Measurements from ENCODE around the gene FLNB.

FLNB gene

DNA sequence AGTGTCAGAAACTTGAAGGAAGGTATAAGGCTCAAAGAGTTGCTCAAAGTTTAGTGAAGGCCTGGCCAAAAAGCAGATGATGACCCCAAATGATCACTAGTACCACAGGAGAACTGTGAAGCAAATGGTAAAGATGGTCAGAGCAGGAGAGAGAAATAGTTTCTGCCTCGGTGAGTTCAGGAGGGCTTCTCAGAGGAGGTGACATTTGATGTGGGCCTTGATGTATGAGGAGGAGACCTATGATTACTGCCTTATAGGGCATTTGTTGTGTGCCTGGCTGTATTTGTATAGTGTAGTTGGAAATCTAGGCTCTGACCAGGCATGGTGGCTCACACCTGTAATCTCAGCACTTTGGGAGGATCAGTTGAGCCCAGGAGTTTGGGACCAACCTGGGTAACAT is 152.2 kb downstream of the FLNB start:
- no peaks in the 10 kb centered on the region for H4K20me1 ChIP-seq (ENCODE audit: insufficient read depth, low read length)
- no peaks in the 10 kb centered on the region for H3F3A ChIP-seq (ENCODE audit: insufficient read depth, low read length)
- H3K27me3 ChIP-seq (replicated peaks; ENCODE audit: insufficient read depth, low read length): no peaks in the 10 kb centered on the region
- DNase-seq: no peak
- H3K36me3 ChIP-seq (replicated peaks; ENCODE audit: insufficient read depth, low read length): no peaks in the 10 kb centered on the region
- H3K4me1 ChIP-seq (ENCODE audit: low read length): no peaks in the 10 kb centered on the region
- no peak overlapping the region for H3K4me3 ChIP-seq (ENCODE audit: low read length)
- no peaks in the 10 kb centered on the region for H3K79me2 ChIP-seq (ENCODE audit: low read length)
- H3K4me2 ChIP-seq (ENCODE audit: low read depth, low read length): no peak overlapping the region
- H2AFZ ChIP-seq (ENCODE audit: low read length): no peak overlapping the region
- no peak overlapping the region for H3K9ac ChIP-seq (ENCODE audit: low read length)
- no peaks in the 10 kb centered on the region for H3K9me3 ChIP-seq (replicated peaks; ENCODE audit: insufficient read depth, low read length)
- no peak overlapping the region for H3K27ac ChIP-seq (ENCODE audit: low read length)
- TF ChIP-seq EZH2 (optimal IDR thresholded peaks at IDR 0.05; ENCODE audit: low read depth, low read length) (no peak), EZH2phosphoT487 (IDR thresholded peaks at IDR 0.05; ENCODE audit: low read length) (no peak)
- TF ChIP-seq, protein P1, sequence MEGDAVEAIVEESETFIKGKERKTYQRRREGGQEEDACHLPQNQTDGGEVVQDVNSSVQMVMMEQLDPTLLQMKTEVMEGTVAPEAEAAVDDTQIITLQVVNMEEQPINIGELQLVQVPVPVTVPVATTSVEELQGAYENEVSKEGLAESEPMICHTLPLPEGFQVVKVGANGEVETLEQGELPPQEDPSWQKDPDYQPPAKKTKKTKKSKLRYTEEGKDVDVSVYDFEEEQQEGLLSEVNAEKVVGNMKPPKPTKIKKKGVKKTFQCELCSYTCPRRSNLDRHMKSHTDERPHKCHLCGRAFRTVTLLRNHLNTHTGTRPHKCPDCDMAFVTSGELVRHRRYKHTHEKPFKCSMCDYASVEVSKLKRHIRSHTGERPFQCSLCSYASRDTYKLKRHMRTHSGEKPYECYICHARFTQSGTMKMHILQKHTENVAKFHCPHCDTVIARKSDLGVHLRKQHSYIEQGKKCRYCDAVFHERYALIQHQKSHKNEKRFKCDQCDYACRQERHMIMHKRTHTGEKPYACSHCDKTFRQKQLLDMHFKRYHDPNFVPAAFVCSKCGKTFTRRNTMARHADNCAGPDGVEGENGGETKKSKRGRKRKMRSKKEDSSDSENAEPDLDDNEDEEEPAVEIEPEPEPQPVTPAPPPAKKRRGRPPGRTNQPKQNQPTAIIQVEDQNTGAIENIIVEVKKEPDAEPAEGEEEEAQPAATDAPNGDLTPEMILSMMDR (IDR thresholded peaks at IDR 0.05; ENCODE audit: low read length): no peak
- no peaks in the 10 kb centered on the region for H3K9me2 ChIP-seq (replicated peaks; ENCODE audit: insufficient read depth, low read length)

DNA sequence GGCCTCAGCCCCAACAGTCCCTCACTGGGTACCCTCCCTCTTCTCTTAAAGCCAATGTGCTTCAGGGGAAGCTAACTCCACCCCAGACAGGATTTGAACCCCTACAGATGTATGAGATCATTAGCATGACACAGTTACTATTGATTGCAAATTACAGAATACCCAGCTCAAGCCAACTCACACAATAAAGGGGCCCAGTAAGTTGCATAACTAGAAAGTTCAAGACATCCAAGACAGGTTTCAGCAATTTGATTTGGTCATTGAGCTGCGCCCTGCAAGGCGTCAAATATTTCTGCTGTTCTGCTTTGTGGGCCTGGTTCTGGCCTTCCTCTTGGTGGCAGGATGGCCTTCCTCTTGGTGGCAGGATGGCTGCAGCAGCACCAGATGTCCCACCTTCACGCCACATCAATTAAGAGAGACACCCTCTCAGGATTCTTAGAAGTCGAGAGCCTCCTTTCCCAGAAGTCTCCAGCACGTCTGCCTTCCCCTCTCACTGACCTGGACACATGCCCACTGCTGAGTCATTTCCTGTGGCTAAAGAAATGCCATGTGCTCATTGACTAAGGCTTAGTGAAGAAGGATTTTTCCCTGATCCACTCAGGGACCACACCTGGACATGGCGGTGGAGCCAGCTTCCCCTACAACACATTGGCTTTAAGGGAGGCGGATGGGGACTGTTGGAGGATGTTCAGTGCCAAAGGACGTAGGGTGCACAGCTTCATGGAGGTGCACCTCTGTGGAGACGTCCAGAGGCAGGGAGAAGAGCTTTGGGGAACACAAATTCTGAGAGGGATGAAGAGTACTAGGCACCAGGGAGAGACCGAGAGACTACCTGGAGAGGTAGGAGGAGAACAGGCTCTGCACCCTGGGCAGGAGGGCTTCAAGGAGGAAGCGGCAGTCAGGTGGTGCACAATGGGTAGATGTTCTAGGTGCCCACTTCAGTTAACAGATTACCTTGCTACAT is 153.5 kb downstream of the FLNB start:
- no peaks in the 10 kb centered on the region for H3K27me3 ChIP-seq (replicated peaks; ENCODE audit: insufficient read depth, low read length)
- no peak overlapping the region for H2AFZ ChIP-seq (ENCODE audit: low read length)
- H3K4me1 ChIP-seq (ENCODE audit: low read length): no peaks in the 10 kb centered on the region
- DNase-seq: no peak
- no peaks in the 10 kb centered on the region for H3K9me3 ChIP-seq (replicated peaks; ENCODE audit: insufficient read depth, low read length)
- no peak overlapping the region for H3K4me2 ChIP-seq (ENCODE audit: low read depth, low read length)
- no peaks in the 10 kb centered on the region for H3K79me2 ChIP-seq (ENCODE audit: low read length)
- H3K4me3 ChIP-seq (ENCODE audit: low read length): no peak overlapping the region
- no peak overlapping the region for H3K9ac ChIP-seq (ENCODE audit: low read length)
- no peak for TF ChIP-seq EZH2 (optimal IDR thresholded peaks at IDR 0.05; ENCODE audit: low read depth, low read length)
- no peaks in the 10 kb centered on the region for H3K9me2 ChIP-seq (replicated peaks; ENCODE audit: insufficient read depth, low read length)
- no peaks in the 10 kb centered on the region for H4K20me1 ChIP-seq (ENCODE audit: insufficient read depth, low read length)
- no peaks in the 10 kb centered on the region for H3F3A ChIP-seq (ENCODE audit: insufficient read depth, low read length)
- H3K27ac ChIP-seq (ENCODE audit: low read length): no peak overlapping the region
- H3K36me3 ChIP-seq (replicated peaks; ENCODE audit: insufficient read depth, low read length): no peaks in the 10 kb centered on the region

DNA sequence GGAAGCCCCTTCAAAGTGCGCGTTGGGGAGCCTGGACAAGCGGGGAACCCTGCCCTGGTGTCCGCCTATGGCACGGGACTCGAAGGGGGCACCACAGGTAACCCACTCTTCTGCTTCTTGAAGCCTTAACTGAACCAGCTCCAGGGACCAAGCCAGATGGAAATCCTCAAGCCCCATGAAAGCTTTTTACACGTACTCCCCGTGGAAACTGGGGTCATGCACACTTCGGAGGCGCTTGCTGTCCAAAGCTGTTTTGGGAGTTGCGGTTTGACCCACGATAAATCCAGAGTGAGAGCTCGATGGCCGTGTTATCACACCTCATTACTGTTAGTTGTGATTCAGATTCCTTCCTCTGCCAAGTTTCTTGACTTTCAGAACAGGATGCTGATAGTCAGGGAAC is 155.0 kb downstream of the FLNB start:
- H3K79me2 ChIP-seq (ENCODE audit: low read length): no peaks in the 10 kb centered on the region
- H3K4me3 ChIP-seq (ENCODE audit: low read length): no peak overlapping the region
- H3K9ac ChIP-seq (ENCODE audit: low read length): no peak overlapping the region
- no peaks in the 10 kb centered on the region for H3K9me2 ChIP-seq (replicated peaks; ENCODE audit: insufficient read depth, low read length)
- no peaks in the 10 kb centered on the region for H3K27me3 ChIP-seq (replicated peaks; ENCODE audit: insufficient read depth, low read length)
- H3K27ac ChIP-seq (ENCODE audit: low read length): no peak overlapping the region
- H2AFZ ChIP-seq (ENCODE audit: low read length): no peak overlapping the region
- H3K4me1 ChIP-seq (ENCODE audit: low read length): no peaks in the 10 kb centered on the region
- TF ChIP-seq, protein P1 (IDR thresholded peaks at IDR 0.05; ENCODE audit: low read length): no peak
- no peak for TF ChIP-seq EZH2phosphoT487 (IDR thresholded peaks at IDR 0.05; ENCODE audit: low read length)
- peaks cover under 1% of the 10 kb centered on the region; the same call in 1 of the 2 replicates for H4K20me1 ChIP-seq (ENCODE audit: insufficient read depth, low read length)
- no peaks in the 10 kb centered on the region for H3F3A ChIP-seq (ENCODE audit: insufficient read depth, low read length)
- no peak overlapping the region for H3K4me2 ChIP-seq (ENCODE audit: low read depth, low read length)
- DNase-seq: no peak
- no peaks in the 10 kb centered on the region for H3K9me3 ChIP-seq (replicated peaks; ENCODE audit: insufficient read depth, low read length)
- H3K36me3 ChIP-seq (replicated peaks; ENCODE audit: insufficient read depth, low read length): no peaks in the 10 kb centered on the region
